ENCODE results near the gene NOS1.

NOS1 gene

GRCh38 chr12:117166107-117166506 lies 195.3 kb downstream of the NOS1 start:
- DNase-seq = no peak

- DNase-seq = no peak
These were observed 196.1 kb downstream of the NOS1 start for GRCh38 chr12:117165342-117165741.

GRCh38 chr12:117162633-117163032 lies 198.8 kb downstream of the NOS1 start:
- DNase-seq = no peak

- no peak for DNase-seq
These were observed 199.3 kb downstream of the NOS1 start for GRCh38 chr12:117162167-117162539.

- DNase-seq = no peak
These were observed 199.8 kb downstream of the NOS1 start for GRCh38 chr12:117161460-117162166.

GRCh38 chr12:117159674-117160073 lies 201.8 kb downstream of the NOS1 start:
- no peak for DNase-seq

GRCh38 chr12:117158911-117159553 lies 202.4 kb downstream of the NOS1 start:
- no peak for DNase-seq
